HEK293T (cell line): ENCODE results near the gene EPHB2.

Experiments used
- ELF4 ChIP-seq: fragments of 450-650 bp; IDR thresholded peaks from 2 replicates; pipeline ENCODE4 v1.6.1; 2017; ENCODE audit warnings: antibody characterized with exemption
- FOXA1 ChIP-seq: fragments of 450-650 bp; IDR thresholded peaks from 2 replicates; pipeline ENCODE4 v1.6.1; 2016; ENCODE audit warnings: mild to moderate bottlenecking
- HDGF ChIP-seq: fragments of 450-650 bp; IDR thresholded peaks from 2 replicates; pipeline ENCODE4 v1.6.1; 2017; ENCODE audit warnings: antibody characterized with exemption, borderline replicate concordance
- SUZ12 ChIP-seq: fragments of 450-650 bp; IDR thresholded peaks from 2 replicates; pipeline ENCODE4 v1.6.1; 2016; ENCODE audit warnings: mild to moderate bottlenecking
- TARDBP ChIP-seq: fragments of 450-650 bp; IDR thresholded peaks from 2 replicates; pipeline ENCODE4 v1.6.1; 2016

DNA sequence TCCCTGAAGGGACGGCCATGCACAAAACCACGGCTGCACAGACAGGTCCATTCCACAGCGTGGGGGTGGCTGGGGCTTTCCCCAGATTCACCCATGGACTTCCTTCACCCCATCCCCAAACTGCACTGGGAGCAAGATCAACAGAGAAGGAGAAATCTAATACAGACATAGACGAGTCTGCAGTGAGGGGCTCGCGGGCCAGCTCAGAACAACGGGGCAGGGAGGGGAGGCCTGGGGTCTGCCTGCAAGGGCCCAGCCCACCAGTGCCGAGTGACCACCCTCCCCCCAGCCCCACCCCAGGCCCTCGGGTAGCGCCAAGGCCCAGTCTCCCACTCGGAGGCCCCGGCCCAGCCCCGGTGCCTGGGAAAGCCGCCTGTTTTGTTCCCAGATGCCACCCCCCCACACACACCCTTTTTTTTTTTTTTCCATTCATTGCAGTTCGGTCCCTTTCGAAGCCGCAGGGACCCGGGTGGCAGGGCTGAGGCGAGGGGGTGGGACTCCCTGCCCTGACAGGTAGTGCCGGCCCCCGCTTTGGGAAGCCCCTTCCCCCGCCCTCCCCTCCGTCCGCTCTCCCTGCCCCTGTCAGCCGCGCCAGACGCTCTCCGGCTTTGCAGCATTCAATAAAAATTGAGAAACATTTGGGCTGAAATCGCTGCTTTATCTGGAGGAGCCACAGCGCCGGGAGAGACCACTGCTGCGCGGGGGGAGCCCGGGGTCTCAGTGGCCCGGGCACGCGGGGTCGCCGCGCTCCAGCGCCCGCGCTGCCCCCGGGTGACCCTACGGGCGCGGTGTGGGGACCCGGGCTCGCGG lies 543 bp upstream of the EPHB2 start:
- TF ChIP-seq FOXA1 (no peak), SUZ12 (no peak), HDGF (no peak), ELF4 (no peak), TARDBP (no peak)
